Astrocyte of the cerebellum (primary cell): Measurements from ENCODE around the gene RBPJL.

Experiments used
- DNase-seq: peaks from one replicate; pipeline ENCODE4 v3.0.0-alpha.2; 2011; ENCODE audit warnings: low read depth
- H3K4me3 ChIP-seq: 2 replicates; pipeline ENCODE4 v1.5.1; 2011; ENCODE audit warnings: mild to moderate bottlenecking, low read depth, low read length, moderate library complexity
- in situ Hi-C: cut with HindIII; loops from 2 replicates; pipeline ENCODE4 v1.10.0; 2017; ENCODE audit warnings: low sequenced_read_pairs
- TF ChIP-seq, protein P1 (sequence below): IDR thresholded peaks from 2 replicates; pipeline ENCODE4 v1.5.1; 2012; ENCODE audit warnings: low read length, low read depth, moderate library complexity, mild to moderate bottlenecking; ENCODE audit errors: missing control alignments

The RBPJL gene

DNA sequence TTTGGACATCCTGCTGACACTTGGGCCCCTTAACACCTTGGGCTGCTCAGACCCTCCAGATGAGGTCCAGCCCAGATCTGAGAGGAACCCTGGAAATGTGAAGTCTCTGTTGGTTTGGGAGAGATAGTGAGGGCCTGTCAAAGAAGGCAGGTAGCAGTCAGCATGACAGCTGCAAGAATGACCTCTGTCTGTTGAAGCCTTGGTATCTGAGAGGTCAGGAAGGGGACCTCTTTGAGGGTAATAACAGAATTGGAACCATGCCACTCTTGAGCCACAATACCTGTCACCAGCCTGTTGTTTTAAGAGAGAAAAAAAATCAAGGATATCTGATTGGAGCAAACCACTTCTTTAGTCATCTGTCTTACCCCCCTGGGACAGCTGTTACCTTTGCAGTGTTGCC lies 60.5 kb downstream of the RBPJL start:
- DNase-seq, result no peak

More for the DNA sequence above, 60.5 kb downstream of the RBPJL start:
- H3K4me3 ChIP-seq, result no peak overlapping the region
- TF ChIP-seq, protein P1, sequence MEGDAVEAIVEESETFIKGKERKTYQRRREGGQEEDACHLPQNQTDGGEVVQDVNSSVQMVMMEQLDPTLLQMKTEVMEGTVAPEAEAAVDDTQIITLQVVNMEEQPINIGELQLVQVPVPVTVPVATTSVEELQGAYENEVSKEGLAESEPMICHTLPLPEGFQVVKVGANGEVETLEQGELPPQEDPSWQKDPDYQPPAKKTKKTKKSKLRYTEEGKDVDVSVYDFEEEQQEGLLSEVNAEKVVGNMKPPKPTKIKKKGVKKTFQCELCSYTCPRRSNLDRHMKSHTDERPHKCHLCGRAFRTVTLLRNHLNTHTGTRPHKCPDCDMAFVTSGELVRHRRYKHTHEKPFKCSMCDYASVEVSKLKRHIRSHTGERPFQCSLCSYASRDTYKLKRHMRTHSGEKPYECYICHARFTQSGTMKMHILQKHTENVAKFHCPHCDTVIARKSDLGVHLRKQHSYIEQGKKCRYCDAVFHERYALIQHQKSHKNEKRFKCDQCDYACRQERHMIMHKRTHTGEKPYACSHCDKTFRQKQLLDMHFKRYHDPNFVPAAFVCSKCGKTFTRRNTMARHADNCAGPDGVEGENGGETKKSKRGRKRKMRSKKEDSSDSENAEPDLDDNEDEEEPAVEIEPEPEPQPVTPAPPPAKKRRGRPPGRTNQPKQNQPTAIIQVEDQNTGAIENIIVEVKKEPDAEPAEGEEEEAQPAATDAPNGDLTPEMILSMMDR, result no peak
- in situ Hi-C loops, result no loop called here
